Keratinocyte (primary cell): Measurements from ENCODE around the gene LRATD1. TPM values are rescaled to one million over a fixed set of nuclear protein-coding genes. Genes with fewer than 3 reads are reported as not detected.

Source experiments
- DNase-seq: peaks from one replicate; pipeline ENCODE4 v3.0.0-alpha.2; 2011; ENCODE audit warnings: low read depth, missing footprints, low spot score
- FAIRE-seq: peaks from 2 replicates; lab custom pipeline; 2011; peaks lifted over from hg19 to GRCh38; lab: Jason Lieb, UNC
- H2AFZ ChIP-seq: 2 replicates; pipeline ENCODE4 v1.6.0; 2012; ENCODE audit warnings: low read length, control low read depth, inconsistent platforms; ENCODE audit not compliant: control insufficient read depth
- H3K27ac ChIP-seq: 2 replicates; pipeline ENCODE4 v1.5.1; 2011; ENCODE audit warnings: low read length; ENCODE audit not compliant: control insufficient read depth, insufficient read depth
- H3K27me3 ChIP-seq: 3 replicates; pipeline ENCODE4 v1.6.0; 2011; ENCODE audit warnings: low read length; ENCODE audit not compliant: control insufficient read depth, insufficient read depth; ENCODE audit errors: extremely low read depth
- H3K36me3 ChIP-seq, 2 experiments: 2 replicates in 1 of 2; 3 replicates in 1 of 2; pipeline ENCODE4 v1.5.1; 2011; ENCODE audit warnings: low read length in 2 of 2, mild to moderate bottlenecking in 1 of 2; ENCODE audit not compliant: control insufficient read depth in 2 of 2, insufficient read depth in 2 of 2; ENCODE audit errors: extremely low read depth in 1 of 2
- H3K4me1 ChIP-seq: 3 replicates; pipeline ENCODE4 v1.5.1; 2011; ENCODE audit warnings: low read length; ENCODE audit not compliant: control insufficient read depth, insufficient read depth; ENCODE audit errors: extremely low read depth
- H3K4me2 ChIP-seq: 3 replicates; pipeline ENCODE4 v1.6.0; 2011; ENCODE audit warnings: low read depth, low read length; ENCODE audit not compliant: control insufficient read depth, insufficient read depth; ENCODE audit errors: extremely low read depth
- H3K4me3 ChIP-seq, 3 experiments: fragments of 200-600 bp in 1 of 3; sonication (generic) in 1 of 3; 2 replicates in 2 of 3; 3 replicates in 1 of 3; pipeline ENCODE4 v1.5.1; 2011 to 2016; ENCODE audit warnings: low read length in 3 of 3, mild to moderate bottlenecking in 3 of 3, control low read depth in 2 of 3, inconsistent platforms in 1 of 3, low read depth in 1 of 3, mixed read lengths in 1 of 3, mixed run types in 1 of 3, moderate library complexity in 1 of 3; ENCODE audit not compliant: control insufficient read depth in 2 of 3, insufficient read depth in 2 of 3; ENCODE audit errors: extremely low read depth in 1 of 3
- H3K79me2 ChIP-seq: 2 replicates; pipeline ENCODE4 v1.6.0; 2012; ENCODE audit warnings: low read length; ENCODE audit not compliant: control insufficient read depth, insufficient read depth
- H3K9ac ChIP-seq: 3 replicates; pipeline ENCODE4 v1.6.0; 2011; ENCODE audit warnings: low read length; ENCODE audit not compliant: control insufficient read depth, insufficient read depth; ENCODE audit errors: extremely low read depth
- H3K9me1 ChIP-seq: 3 replicates; pipeline ENCODE4 v1.6.0; 2011; ENCODE audit warnings: low read length; ENCODE audit not compliant: control insufficient read depth, insufficient read depth; ENCODE audit errors: extremely low read depth
- H3K9me3 ChIP-seq: 2 replicates; pipeline ENCODE4 v1.5.1; 2012; ENCODE audit warnings: low read depth, low read length; ENCODE audit not compliant: control insufficient read depth
- H4K20me1 ChIP-seq: 3 replicates; pipeline ENCODE4 v1.6.0; 2011; ENCODE audit warnings: low read length; ENCODE audit not compliant: control insufficient read depth, insufficient read depth; ENCODE audit errors: extremely low read depth
- CTCF ChIP-seq, 3 experiments: IDR thresholded peaks in 1 of 3; conservative IDR thresholded peaks in 1 of 3; optimal IDR thresholded peaks in 1 of 3; 2 replicates in 2 of 3; 3 replicates in 1 of 3; pipeline versions ENCODE3 to v1.5.1; 2011; ENCODE audit warnings: low read length in 3 of 3, mild to moderate bottlenecking in 3 of 3, moderate library complexity in 2 of 3, control low read depth in 1 of 3, inconsistent platforms in 1 of 3; ENCODE audit not compliant: insufficient read depth in 2 of 3; ENCODE audit errors: extremely low read depth in 1 of 3
- EZH2 ChIP-seq: IDR thresholded peaks from one replicate; pipeline ENCODE4 v1.6.1; 2012; ENCODE audit warnings: inconsistent platforms, mild to moderate bottlenecking, low read length, moderate library complexity
- dilution Hi-C: fragments of 300-500 bp; cut with MboI; formaldehyde crosslinking; loops from one replicate; pipeline ENCODE4 v1.7.0; 2020; ENCODE audit warnings: low sequenced_read_pairs; ENCODE audit not compliant: extremely low pct_ligation_motif_present
- polyA plus RNA-seq, 5 experiments: library from polyadenylated mRNA; depleted of rRNA in 3 of 5; stranded (reverse) in 3 of 5; stranded (forward) in 1 of 5; unstranded in 1 of 5; fragments of >200 nt; gene quantifications; 1 replicate in 1 of 5; 2 replicates in 3 of 5; 3 replicates in 1 of 5; pipeline versions ENCODE4 v1.2.1 to v1.2.3, GENCODE V29; 2011 to 2012; ENCODE audit warnings: missing spikeins in 2 of 5, low read depth in 1 of 5, low replicate concordance in 1 of 5

Gene LRATD1
- polyA plus RNA-seq, 1 donor (not counting 4 experiments of a cell fraction or from before 2014, with no cell fraction given): 4.3 TPM

- H3K4me3 ChIP-seq: no peak overlapping the region
- TF ChIP-seq EZH2 (no peak), CTCF (optimal IDR thresholded peaks at IDR 0.05 in 1 of 3, IDR thresholded peaks at IDR 0.05 in 1 of 3, conservative IDR thresholded peaks at IDR 0.05 in 1 of 3; ENCODE audit: extremely low read depth in 1 of 3, insufficient read depth in 2 of 3, low read length in 3 of 3) (no peak)
- no peak overlapping the region for H3K27ac ChIP-seq
- no peak overlapping the region for H3K9ac ChIP-seq
- no peak for DNase-seq
- dilution Hi-C loops: no loop called here
- H3K27me3 ChIP-seq: no peaks in the 10 kb centered on the region
- H3K4me1 ChIP-seq: no peaks in the 10 kb centered on the region
- no peaks in the 10 kb centered on the region for H3K9me1 ChIP-seq
- FAIRE-seq: no peak
- H3K9me3 ChIP-seq: no peaks in the 10 kb centered on the region
- no peaks in the 10 kb centered on the region for H3K36me3 ChIP-seq
- H2AFZ ChIP-seq: no peak overlapping the region
- no peaks in the 10 kb centered on the region for H3K79me2 ChIP-seq
- H4K20me1 ChIP-seq: no peaks in the 10 kb centered on the region
- no peak overlapping the region for H3K4me2 ChIP-seq
These were observed 18.5 kb upstream of the LRATD1 start for GRCh38 chr2:14614017-14614416.

GRCh38 chr2:14615121-14615520 lies 17.4 kb upstream of the LRATD1 start:
- Histone ChIP-seq H2AFZ (no peak overlapping the region), H3K9me3 (no peaks in the 10 kb centered on the region), H4K20me1 (no peaks in the 10 kb centered on the region), H3K4me1 (no peaks in the 10 kb centered on the region), H3K79me2 (no peaks in the 10 kb centered on the region), H3K27ac (no peak overlapping the region), H3K4me3 (no peak overlapping the region), H3K9ac (no peak overlapping the region), H3K36me3 (no peaks in the 10 kb centered on the region), H3K27me3 (no peaks in the 10 kb centered on the region), H3K4me2 (no peak overlapping the region), H3K9me1 (no peaks in the 10 kb centered on the region)
- dilution Hi-C loops: no loop called here
- TF ChIP-seq EZH2 (no peak), CTCF (optimal IDR thresholded peaks at IDR 0.05 in 1 of 3, IDR thresholded peaks at IDR 0.05 in 1 of 3, conservative IDR thresholded peaks at IDR 0.05 in 1 of 3; ENCODE audit: extremely low read depth in 1 of 3, insufficient read depth in 2 of 3, low read length in 3 of 3) (no peak)
- DNase-seq (no peak), FAIRE-seq (no peak)
